ENCODE data around the gene MYO15A. TPM values are rescaled to one million over a fixed set of nuclear protein-coding genes. Genes with fewer than 3 reads are reported as not detected.

MYO15A gene
- total RNA-seq, 1 donor from 2014 or later = 1.6 TPM

GRCh38 chr17:18198530-18198929 is 90.0 kb downstream of the MYO15A start:
- peak overlapping the region; percentile 27 for H3K27ac Mint-ChIP-seq (ENCODE audit: unreplicated experiment)
- peaks cover 33% of the 10 kb centered on the region for H3K36me3 Mint-ChIP-seq (ENCODE audit: low read depth, unreplicated experiment)
- no peaks in the 10 kb centered on the region for H3K4me1 Mint-ChIP-seq (ENCODE audit: unreplicated experiment)
- H3K9me3 Mint-ChIP-seq (ENCODE audit: unreplicated experiment) = no peaks in the 10 kb centered on the region
- no peak for TF ChIP-seq CTCF (IDR thresholded peaks at IDR 0.05; ENCODE audit: unreplicated experiment)
- H3K4me3 Mint-ChIP-seq (ENCODE audit: unreplicated experiment) = peak overlapping the region; percentile 29
- H3K27me3 Mint-ChIP-seq (ENCODE audit: unreplicated experiment) = peaks cover 2% of the 10 kb centered on the region
- no peak for DNase-seq (ENCODE audit: low spot score)

GRCh38 chr17:18201108-18201507 is 92.6 kb downstream of the MYO15A start:
- peaks cover 4% of the 10 kb centered on the region for H3K27me3 Mint-ChIP-seq (ENCODE audit: unreplicated experiment)
- no peaks in the 10 kb centered on the region for H3K4me1 Mint-ChIP-seq (ENCODE audit: unreplicated experiment)
- no peak for TF ChIP-seq CTCF (IDR thresholded peaks at IDR 0.05; ENCODE audit: unreplicated experiment)
- H3K36me3 Mint-ChIP-seq (ENCODE audit: low read depth, unreplicated experiment) = peaks cover 31% of the 10 kb centered on the region
- no peak for DNase-seq (ENCODE audit: low spot score)
- no peak overlapping the region for H3K4me3 Mint-ChIP-seq (ENCODE audit: unreplicated experiment)
- no peaks in the 10 kb centered on the region for H3K9me3 Mint-ChIP-seq (ENCODE audit: unreplicated experiment)
- H3K27ac Mint-ChIP-seq (ENCODE audit: unreplicated experiment) = no peak overlapping the region

GRCh38 chr17:18203308-18203707 is 94.8 kb downstream of the MYO15A start:
- Mint-ChIP-seq H3K27ac (ENCODE audit: unreplicated experiment) (no peak overlapping the region), H3K36me3 (ENCODE audit: low read depth, unreplicated experiment) (peaks cover 30% of the 10 kb centered on the region), H3K4me1 (ENCODE audit: unreplicated experiment) (no peaks in the 10 kb centered on the region), H3K9me3 (ENCODE audit: unreplicated experiment) (no peaks in the 10 kb centered on the region), H3K4me3 (ENCODE audit: unreplicated experiment) (no peak overlapping the region), H3K27me3 (ENCODE audit: unreplicated experiment) (peaks cover 8% of the 10 kb centered on the region)
- no peak for DNase-seq (ENCODE audit: low spot score)
- TF ChIP-seq CTCF (IDR thresholded peaks at IDR 0.05; ENCODE audit: unreplicated experiment) = no peak

GRCh38 chr17:18205861-18206260 is 97.3 kb downstream of the MYO15A start:
- Mint-ChIP-seq H3K4me1 (ENCODE audit: unreplicated experiment) (no peaks in the 10 kb centered on the region), H3K27ac (ENCODE audit: unreplicated experiment) (no peak overlapping the region), H3K9me3 (ENCODE audit: unreplicated experiment) (no peaks in the 10 kb centered on the region), H3K4me3 (ENCODE audit: unreplicated experiment) (peak overlapping the region; percentile 23), H3K36me3 (ENCODE audit: low read depth, unreplicated experiment) (peaks cover 31% of the 10 kb centered on the region), H3K27me3 (ENCODE audit: unreplicated experiment) (peaks cover 6% of the 10 kb centered on the region)
- no peak for DNase-seq (ENCODE audit: low spot score)
- TF ChIP-seq CTCF (IDR thresholded peaks at IDR 0.05; ENCODE audit: unreplicated experiment) = no peak

- no peak overlapping the region for H3K27ac Mint-ChIP-seq (ENCODE audit: unreplicated experiment)
Observed at GRCh38 chr17:18206962-18207361, 98.4 kb downstream of the MYO15A start.

More at GRCh38 chr17:18206962-18207361, 98.4 kb downstream of the MYO15A start:
- Mint-ChIP-seq H3K4me1 (ENCODE audit: unreplicated experiment) (no peaks in the 10 kb centered on the region), H3K9me3 (ENCODE audit: unreplicated experiment) (no peaks in the 10 kb centered on the region), H3K27me3 (ENCODE audit: unreplicated experiment) (peaks cover 5% of the 10 kb centered on the region), H3K36me3 (ENCODE audit: low read depth, unreplicated experiment) (peaks cover 27% of the 10 kb centered on the region), H3K4me3 (ENCODE audit: unreplicated experiment) (no peak overlapping the region)
- no peak for DNase-seq (ENCODE audit: low spot score)
- no peak for TF ChIP-seq CTCF (IDR thresholded peaks at IDR 0.05; ENCODE audit: unreplicated experiment)
